ENCODE results near the gene TPM4.

DNA sequence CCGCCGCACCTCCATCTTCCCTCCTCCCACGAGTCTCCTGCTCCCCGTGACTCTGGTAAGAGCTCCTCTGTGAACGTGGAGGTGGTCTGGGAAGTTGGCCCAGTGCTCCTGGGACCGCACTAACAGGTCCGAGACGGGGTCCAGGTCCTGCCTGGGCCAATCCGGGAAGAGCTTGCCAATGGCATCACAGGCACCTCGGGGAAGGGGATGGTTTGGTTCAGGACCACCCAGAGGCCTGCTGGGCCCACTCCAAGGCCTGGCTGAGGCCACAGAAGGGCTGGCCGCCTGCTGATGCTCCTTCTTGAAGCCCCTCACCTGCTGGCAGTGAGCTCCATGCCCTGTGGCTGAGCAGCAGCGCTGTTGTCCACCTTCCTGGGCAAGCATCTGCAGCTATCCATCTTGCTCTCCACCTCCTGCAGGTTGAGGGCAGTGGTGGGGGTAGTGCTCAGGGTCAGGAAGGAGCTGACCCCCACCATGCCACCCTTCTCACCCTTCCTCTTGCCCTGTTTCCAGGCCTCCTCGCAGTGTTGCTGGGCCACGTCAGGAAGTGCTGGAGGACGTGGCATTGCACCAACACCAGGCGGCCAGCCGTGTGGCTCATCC, 41.2 kb upstream of the TPM4 start:
- TF ChIP-seq CTCF (IDR thresholded peaks at IDR 0.05) (no peak), POLR2A (IDR thresholded peaks at IDR 0.05) (no peak)
